ENCODE results near the gene FKRP.
"Not testable (repeated sequence)": the region's sequence is repeated elsewhere in the genome, so short reads cannot be mapped to it uniquely, and the experiment has no call there.

The FKRP gene

GRCh38 chr19:46755077-46755852, 9.4 kb downstream of the FKRP start:
- TF ChIP-seq PAX5 (IDR thresholded peaks at IDR 0.05; ENCODE audit: insufficient read depth, low read length, severe bottlenecking) (no peak), SPI1 (IDR thresholded peaks at IDR 0.05; ENCODE audit: low read depth, low read length) (no peak), POLR2A (IDR thresholded peaks at IDR 0.05; ENCODE audit: low read depth, low read length) (no peak), TAF1 (IDR thresholded peaks at IDR 0.05; ENCODE audit: low read depth, low read length) (no peak)
- DNase-seq (ENCODE audit: insufficient read length, low spot score) (no peak), FAIRE-seq (no peak)

DNA sequence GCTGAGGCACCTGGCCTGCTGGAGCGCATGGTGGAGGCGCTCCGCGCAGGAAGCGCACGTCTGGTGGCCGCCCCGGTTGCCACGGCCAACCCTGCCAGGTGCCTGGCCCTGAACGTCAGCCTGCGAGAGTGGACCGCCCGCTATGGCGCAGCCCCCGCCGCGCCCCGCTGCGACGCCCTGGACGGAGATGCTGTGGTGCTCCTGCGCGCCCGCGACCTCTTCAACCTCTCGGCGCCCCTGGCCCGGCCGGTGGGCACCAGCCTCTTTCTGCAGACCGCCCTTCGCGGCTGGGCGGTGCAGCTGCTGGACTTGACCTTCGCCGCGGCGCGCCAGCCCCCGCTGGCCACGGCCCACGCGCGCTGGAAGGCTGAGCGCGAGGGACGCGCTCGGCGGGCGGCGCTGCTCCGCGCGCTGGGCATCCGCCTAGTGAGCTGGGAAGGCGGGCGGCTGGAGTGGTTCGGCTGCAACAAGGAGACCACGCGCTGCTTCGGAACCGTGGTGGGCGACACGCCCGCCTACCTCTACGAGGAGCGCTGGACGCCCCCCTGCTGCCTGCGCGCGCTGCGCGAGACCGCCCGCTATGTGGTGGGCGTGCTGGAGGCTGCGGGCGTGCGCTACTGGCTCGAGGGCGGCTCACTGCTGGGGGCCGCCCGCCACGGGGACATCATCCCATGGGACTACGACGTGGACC, 10.1 kb downstream of the FKRP start:
- DNase-seq (ENCODE audit: insufficient read length, low spot score) (no peak), FAIRE-seq (no peak)
- TF ChIP-seq TAF1 (IDR thresholded peaks at IDR 0.05; ENCODE audit: low read depth, low read length): no peak
- no peak for TF ChIP-seq POU2F2 (IDR thresholded peaks at IDR 0.05; ENCODE audit: low read depth, low read length)
- TF ChIP-seq POLR2AphosphoS5 (IDR thresholded peaks at IDR 0.05; ENCODE audit: low read depth, low read length): no peak
- TF ChIP-seq PAX5 (IDR thresholded peaks at IDR 0.05; ENCODE audit: insufficient read depth, low read length, severe bottlenecking): no peak
- no peak for TF ChIP-seq SPI1 (IDR thresholded peaks at IDR 0.05; ENCODE audit: low read depth, low read length)
- TF ChIP-seq POLR2A (IDR thresholded peaks at IDR 0.05; ENCODE audit: low read depth, low read length): no peak

DNA sequence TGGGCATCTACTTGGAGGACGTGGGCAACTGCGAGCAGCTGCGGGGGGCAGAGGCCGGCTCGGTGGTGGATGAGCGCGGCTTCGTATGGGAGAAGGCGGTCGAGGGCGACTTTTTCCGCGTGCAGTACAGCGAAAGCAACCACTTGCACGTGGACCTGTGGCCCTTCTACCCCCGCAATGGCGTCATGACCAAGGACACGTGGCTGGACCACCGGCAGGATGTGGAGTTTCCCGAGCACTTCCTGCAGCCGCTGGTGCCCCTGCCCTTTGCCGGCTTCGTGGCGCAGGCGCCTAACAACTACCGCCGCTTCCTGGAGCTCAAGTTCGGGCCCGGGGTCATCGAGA, 10.7 kb downstream of the FKRP start:
- DNase-seq (ENCODE audit: insufficient read length, low spot score) (no peak), FAIRE-seq (no peak)
- no peak for TF ChIP-seq TAF1 (IDR thresholded peaks at IDR 0.05; ENCODE audit: low read depth, low read length)

GRCh38 chr19:46759206-46759605, 13.3 kb downstream of the FKRP start:
- DNase-seq (ENCODE audit: insufficient read length, low spot score) (no peak), FAIRE-seq (no peak)
- TF ChIP-seq TAF1 (IDR thresholded peaks at IDR 0.05; ENCODE audit: low read depth, low read length): no peak
- TF ChIP-seq POLR2AphosphoS5 (IDR thresholded peaks at IDR 0.05; ENCODE audit: low read depth, low read length): no peak
- no peak for TF ChIP-seq PAX5 (IDR thresholded peaks at IDR 0.05; ENCODE audit: insufficient read depth, low read length, severe bottlenecking)

DNA sequence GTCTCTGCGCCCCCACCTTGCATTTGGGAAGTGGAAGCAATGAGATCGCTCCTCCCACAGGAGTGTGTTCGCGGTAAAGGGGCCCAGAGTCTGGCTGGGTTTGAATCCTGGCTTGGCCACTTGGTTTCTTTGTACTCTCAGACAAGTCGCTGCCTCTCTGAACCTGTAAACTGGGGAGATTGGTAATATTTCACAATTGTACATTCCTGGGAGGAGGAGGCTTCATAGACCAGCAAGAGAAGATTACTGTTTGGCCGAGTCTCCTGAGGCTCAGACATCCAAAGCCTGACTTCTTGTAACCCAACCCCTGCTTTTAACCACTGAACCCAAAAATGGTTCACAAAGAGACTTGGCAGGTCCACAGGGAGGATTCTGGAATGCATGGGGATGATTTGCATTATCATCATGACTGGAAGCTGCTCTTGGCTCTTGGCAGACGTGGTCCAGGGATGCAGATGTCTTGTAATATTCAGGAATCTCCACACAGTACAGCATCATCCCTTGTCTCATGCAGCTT, 14.0 kb downstream of the FKRP start:
- DNase-seq (ENCODE audit: insufficient read length, low spot score): no peak
- FAIRE-seq: no peak
- no peak for TF ChIP-seq POLR2A (IDR thresholded peaks at IDR 0.05; ENCODE audit: low read depth, low read length)
- TF ChIP-seq SPI1 (IDR thresholded peaks at IDR 0.05; ENCODE audit: low read depth, low read length): no peak
- no peak for TF ChIP-seq TAF1 (IDR thresholded peaks at IDR 0.05; ENCODE audit: low read depth, low read length)
- TF ChIP-seq POLR2AphosphoS5 (IDR thresholded peaks at IDR 0.05; ENCODE audit: low read depth, low read length): no peak
- TF ChIP-seq POU2F2 (IDR thresholded peaks at IDR 0.05; ENCODE audit: low read depth, low read length): no peak

DNA sequence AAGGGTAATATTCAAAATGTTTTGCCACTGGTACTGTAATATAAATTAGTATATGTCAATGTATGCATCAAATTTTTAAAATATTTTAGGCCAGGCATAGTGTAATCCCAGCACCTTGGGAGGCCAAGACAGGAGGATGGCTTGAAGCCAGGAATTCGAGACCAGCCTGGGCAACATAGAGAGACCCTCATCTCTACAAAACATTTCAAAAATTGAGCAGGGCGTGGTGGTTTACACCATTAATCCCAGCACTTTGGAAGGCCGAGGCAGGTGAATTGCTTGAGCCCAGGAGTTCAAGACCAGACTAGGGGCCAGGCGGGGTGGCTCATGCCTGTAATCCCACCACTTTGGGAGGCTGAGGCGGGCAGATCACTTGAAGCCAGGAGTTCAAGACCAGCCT, 14.5 kb downstream of the FKRP start:
- FAIRE-seq (no peak), DNase-seq (ENCODE audit: insufficient read length, low spot score) (no peak)
- no peak for TF ChIP-seq TAF1 (IDR thresholded peaks at IDR 0.05; ENCODE audit: low read depth, low read length)
- no peak for TF ChIP-seq PAX5 (IDR thresholded peaks at IDR 0.05; ENCODE audit: insufficient read depth, low read length, severe bottlenecking)
- no peak for TF ChIP-seq POU2F2 (IDR thresholded peaks at IDR 0.05; ENCODE audit: low read depth, low read length)
- TF ChIP-seq SPI1 (IDR thresholded peaks at IDR 0.05; ENCODE audit: low read depth, low read length): no peak
- no peak for TF ChIP-seq POLR2A (IDR thresholded peaks at IDR 0.05; ENCODE audit: low read depth, low read length)
- TF ChIP-seq POLR2AphosphoS5 (IDR thresholded peaks at IDR 0.05; ENCODE audit: low read depth, low read length): no peak

DNA sequence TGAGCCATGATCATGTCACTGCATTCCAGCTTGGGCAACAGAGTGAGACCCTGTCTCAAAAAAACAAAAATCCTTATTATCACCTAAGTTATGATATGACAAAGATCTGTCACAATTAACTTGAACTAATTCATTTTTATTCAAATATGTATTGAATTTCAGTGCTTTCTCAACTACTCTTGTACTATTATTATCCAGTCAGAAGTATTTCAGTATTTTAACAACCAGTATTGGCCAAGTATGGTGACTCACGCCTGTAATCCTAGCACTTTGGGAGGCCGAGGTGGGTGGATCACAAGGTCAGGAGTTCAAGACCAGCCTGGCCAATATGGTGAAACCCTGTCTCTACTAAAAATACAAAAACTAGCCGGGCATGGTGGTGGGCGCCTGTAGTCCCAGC, 15.0 kb downstream of the FKRP start:
- not testable (repeated sequence) for DNase-seq (ENCODE audit: insufficient read length, low spot score); FAIRE-seq

- DNase-seq (ENCODE audit: insufficient read length, low spot score) (no peak), FAIRE-seq (no peak)
- TF ChIP-seq SPI1 (IDR thresholded peaks at IDR 0.05; ENCODE audit: low read depth, low read length) (no peak), PAX5 (IDR thresholded peaks at IDR 0.05; ENCODE audit: insufficient read depth, low read length, severe bottlenecking) (no peak), POLR2AphosphoS5 (IDR thresholded peaks at IDR 0.05; ENCODE audit: low read depth, low read length) (no peak), POLR2A (IDR thresholded peaks at IDR 0.05; ENCODE audit: low read depth, low read length) (no peak), TAF1 (IDR thresholded peaks at IDR 0.05; ENCODE audit: low read depth, low read length) (no peak)
Observed at GRCh38 chr19:46761418-46761831, 15.6 kb downstream of the FKRP start.

DNA sequence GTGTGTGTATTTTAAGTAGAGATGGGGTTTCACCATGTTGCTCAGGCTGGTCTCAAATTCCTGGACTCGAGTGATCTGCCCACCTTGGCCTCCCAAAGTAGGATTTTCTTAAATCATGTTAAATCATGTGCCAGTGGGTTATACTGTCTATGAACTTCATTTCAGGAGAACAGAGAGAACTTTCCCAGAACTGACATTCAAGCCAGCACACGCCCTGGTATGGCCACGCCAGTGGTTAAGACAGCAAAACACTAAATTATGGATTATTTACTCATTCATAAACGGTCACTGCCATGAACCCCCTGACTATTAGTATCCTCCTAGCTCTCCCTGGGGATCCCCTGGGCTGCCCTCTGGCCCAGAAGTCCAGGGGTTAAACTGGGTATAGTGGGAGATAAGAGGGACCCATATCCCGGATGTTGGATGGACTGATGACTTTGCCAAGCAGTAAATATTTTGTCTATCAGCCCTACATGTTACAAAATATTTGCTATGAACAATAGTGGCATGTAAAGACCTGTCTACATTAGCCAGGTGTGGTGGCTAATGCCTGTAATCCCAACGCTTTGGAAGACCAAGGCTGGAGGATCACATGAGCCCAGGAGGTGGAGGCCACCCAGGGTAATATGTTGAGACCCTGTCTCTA, 16.5 kb downstream of the FKRP start:
- DNase-seq (ENCODE audit: insufficient read length, low spot score): no peak
- no peak for FAIRE-seq
- no peak for TF ChIP-seq TAF1 (IDR thresholded peaks at IDR 0.05; ENCODE audit: low read depth, low read length)

- TF ChIP-seq TAF1 (IDR thresholded peaks at IDR 0.05; ENCODE audit: low read depth, low read length): no peak
- TF ChIP-seq POU2F2 (IDR thresholded peaks at IDR 0.05; ENCODE audit: low read depth, low read length): no peak
- TF ChIP-seq POLR2A (IDR thresholded peaks at IDR 0.05; ENCODE audit: low read depth, low read length): no peak
- TF ChIP-seq PAX5 (IDR thresholded peaks at IDR 0.05; ENCODE audit: insufficient read depth, low read length, severe bottlenecking): no peak
- no peak for TF ChIP-seq POLR2AphosphoS5 (IDR thresholded peaks at IDR 0.05; ENCODE audit: low read depth, low read length)
- TF ChIP-seq SPI1 (IDR thresholded peaks at IDR 0.05; ENCODE audit: low read depth, low read length): no peak
- FAIRE-seq: no peak
- no peak for DNase-seq (ENCODE audit: insufficient read length, low spot score)
Observed at GRCh38 chr19:46764817-46765291, 19.0 kb downstream of the FKRP start.
